Measurements from ENCODE around the gene ISG15. TPM values are rescaled to one million over a fixed set of nuclear protein-coding genes. Genes with fewer than 3 reads are reported as not detected.
A peak's percentile ranks its signal among the peaks of the same experiment; 100 is the strongest.

Gene ISG15
- total and polyA plus RNA-seq, 2 of the 13 experiments (the other 11 are each of a cell fraction or from before 2014, with no cell fraction given): 42.1 to 54.9 TPM

GRCh38 chr1:1058088-1058905 lies 45.0 kb downstream of the ISG15 start (continued):
- TF ChIP-seq ZNF556 (CRISPR knock-in tag; IDR thresholded peaks at IDR 0.05; ENCODE audit: borderline replicate concordance) (peak; percentile 82; the same call in 1 of the 2 replicates), ZNF335 (CRISPR knock-in tag; IDR thresholded peaks at IDR 0.05) (no peak), YEATS4 (CRISPR knock-in tag; IDR thresholded peaks at IDR 0.05; ENCODE audit: borderline replicate concordance) (peak; percentile 54; the same call in 1 of the 2 replicates), MTF1 (CRISPR knock-in tag; IDR thresholded peaks at IDR 0.05) (no peak), ZNF543 (CRISPR knock-in tag; IDR thresholded peaks at IDR 0.05) (peak; percentile 65; the same call in 1 of the 2 replicates), ZNF431 (CRISPR knock-in tag; IDR thresholded peaks at IDR 0.05; ENCODE audit: borderline replicate concordance, low read depth) (peak; percentile 53; the same call in 1 of the 2 replicates), ZMYM2 (CRISPR knock-in tag; IDR thresholded peaks at IDR 0.05) (0 out of 2 replicates have a peak, but pooled peaks have one; percentile 33), UBTF (CRISPR knock-in tag; IDR thresholded peaks at IDR 0.05) (peak; percentile 88), ZBTB37 (CRISPR knock-in tag; IDR thresholded peaks at IDR 0.05) (no peak), ZNF329 (CRISPR knock-in tag; IDR thresholded peaks at IDR 0.05; ENCODE audit: low read depth) (no peak), REL (CRISPR knock-in tag; conservative IDR thresholded peaks at IDR 0.05) (no peak), FOXK1 (CRISPR knock-in tag; IDR thresholded peaks at IDR 0.05; ENCODE audit: borderline replicate concordance, low read depth) (no peak), ZNF337 (CRISPR knock-in tag; IDR thresholded peaks at IDR 0.05; ENCODE audit: borderline replicate concordance, low read depth) (peak; percentile 43; the same call in 1 of the 2 replicates), ZNF460 (CRISPR knock-in tag; IDR thresholded peaks at IDR 0.05; ENCODE audit: borderline replicate concordance) (no peak), ZNF576 (CRISPR knock-in tag; IDR thresholded peaks at IDR 0.05) (no peak), DNMT3B (CRISPR knock-in tag; conservative IDR thresholded peaks at IDR 0.05) (no peak), SRF (IDR thresholded peaks at IDR 0.05; ENCODE audit: low read depth, low read length) (no peak), NR2F6 (IDR thresholded peaks at IDR 0.05) (peak; percentile 73), NR2F6 (CRISPR knock-in tag; IDR thresholded peaks at IDR 0.05) (peak; percentile 94), NFIC (IDR thresholded peaks at IDR 0.05; ENCODE audit: low read length) (no peak), PHF21A (CRISPR knock-in tag; IDR thresholded peaks at IDR 0.05) (peak; percentile 89), ZNF891 (CRISPR knock-in tag; IDR thresholded peaks at IDR 0.05) (peak; percentile 67; the same call in 1 of the 2 replicates), CERS6 (CRISPR knock-in tag; IDR thresholded peaks at IDR 0.05) (no peak), ZNF34 (CRISPR knock-in tag; IDR thresholded peaks at IDR 0.05; ENCODE audit: borderline replicate concordance) (0 out of 2 replicates have a peak, but pooled peaks have one; percentile 24), U2AF1 (optimal IDR thresholded peaks at IDR 0.05; ENCODE audit: low read depth, low read length) (no peak), SMAD9 (CRISPR knock-in tag; IDR thresholded peaks at IDR 0.05) (no peak)

Measured in HepG2 (cell line).